ENCODE measurements around the gene SF3A1. TPM values are rescaled to one million over a fixed set of nuclear protein-coding genes. Genes with fewer than 3 reads are reported as not detected.

The SF3A1 gene
- total and polyA plus RNA-seq, 4 donors: 15.8 to 157 (median 45.1) TPM

- H3K27ac ChIP-seq (ENCODE audit: low read depth in 1 of 2, low read length in 1 of 2): peak overlapping the region in 1 of 2 donors; percentile 64
- WGBS, 2 donors: 69 to 79% methylated on average over 5 of the region's 5 CpGs
- ATAC-seq (ENCODE audit: insufficient read depth, low FRiP score) (no peak), DNase-seq (no peak)
- H3K4me3 ChIP-seq: no peak overlapping the region
- no peak for TF ChIP-seq CTCF (IDR thresholded peaks at IDR 0.05; ENCODE audit: control extremely low read depth, extremely low read depth)
- H3K27me3 ChIP-seq (ENCODE audit: control insufficient read depth in 3 of 3, insufficient read depth in 3 of 3, low read length in 2 of 3): no peaks in the 10 kb centered on the region
- H3K4me1 ChIP-seq (ENCODE audit: control insufficient read depth in 5 of 5, insufficient read depth in 5 of 5, low read length in 5 of 5): peaks cover 11 to 29% (median 14%) of the 10 kb centered on the region in 5 donors
- no peak overlapping the region for H3K9ac ChIP-seq (ENCODE audit: insufficient read depth in 1 of 2, low read length in 2 of 2)
- H3K9me3 ChIP-seq (ENCODE audit: control insufficient read depth in 4 of 4, insufficient read depth in 3 of 4, low read length in 3 of 4): no peaks in the 10 kb centered on the region
- H3K36me3 ChIP-seq (ENCODE audit: control insufficient read depth in 4 of 4, insufficient read depth in 4 of 4, low read length in 4 of 4): peaks cover 3 to 16% (median 5%) of the 10 kb centered on the region in 4 donors
Observed at GRCh38 chr22:30327864-30328345, 28.8 kb downstream of the SF3A1 start.

GRCh38 chr22:30326706-30327362 lies 29.9 kb downstream of the SF3A1 start, which contains the start of gene TBC1D10A:
Gene TBC1D10A (minus strand): TSS chr22:30326941. CDS start chr22:30326881, 60 bp downstream.
- Histone ChIP-seq H3K27ac (ENCODE audit: low read depth in 1 of 2, low read length in 1 of 2) (peak within 1 kb of the TSS; percentile 79 to 86), H3K27me3 (ENCODE audit: control insufficient read depth in 3 of 3, insufficient read depth in 3 of 3, low read length in 2 of 3) (no peaks in the 10 kb centered on the region), H3K4me3 (peak within 1 kb of the TSS; percentile 75), H3K9ac (ENCODE audit: insufficient read depth in 1 of 2, low read length in 2 of 2) (peak within 1 kb of the TSS; percentile 52 to 66), H3K4me1 (ENCODE audit: control insufficient read depth in 5 of 5, insufficient read depth in 5 of 5, low read length in 5 of 5) (peaks cover 11 to 29% (median 18%) of the 10 kb centered on the region in 5 donors), H3K36me3 (ENCODE audit: control insufficient read depth in 4 of 4, insufficient read depth in 4 of 4, low read length in 4 of 4) (peaks cover 0 to 8% (median 3%) of the 10 kb centered on the region in 4 donors), H3K9me3 (ENCODE audit: control insufficient read depth in 4 of 4, insufficient read depth in 3 of 4, low read length in 3 of 4) (no peaks in the 10 kb centered on the region)
- no peak for TF ChIP-seq CTCF (IDR thresholded peaks at IDR 0.05; ENCODE audit: control extremely low read depth, extremely low read depth)
- WGBS, 2 donors: 0 to 1% methylated on average over 56 to 69 of the region's 69 CpGs
- peak; percentile 88 to 96 (median 92) for DNase-seq
- ATAC-seq (ENCODE audit: insufficient read depth, low FRiP score): peak; percentile 96

GRCh38 chr22:30326255-30326705 lies 30.4 kb downstream of the SF3A1 start:
- Histone ChIP-seq H3K27ac (ENCODE audit: low read depth in 1 of 2, low read length in 1 of 2) (peak overlapping the region; percentile 79), H3K4me1 (ENCODE audit: control insufficient read depth in 5 of 5, insufficient read depth in 5 of 5, low read length in 5 of 5) (peaks cover 14 to 29% (median 19%) of the 10 kb centered on the region in 5 donors), H3K9me3 (ENCODE audit: control insufficient read depth in 4 of 4, insufficient read depth in 3 of 4, low read length in 3 of 4) (no peaks in the 10 kb centered on the region), H3K36me3 (ENCODE audit: control insufficient read depth in 4 of 4, insufficient read depth in 4 of 4, low read length in 4 of 4) (peaks cover 0 to 7% (median 2%) of the 10 kb centered on the region in 4 donors), H3K27me3 (ENCODE audit: control insufficient read depth in 3 of 3, insufficient read depth in 3 of 3, low read length in 2 of 3) (no peaks in the 10 kb centered on the region), H3K9ac (ENCODE audit: insufficient read depth in 1 of 2, low read length in 2 of 2) (peak overlapping the region in 1 of 2 donors; percentile 52), H3K4me3 (peak overlapping the region; percentile 75)
- no peak for TF ChIP-seq CTCF (IDR thresholded peaks at IDR 0.05; ENCODE audit: control extremely low read depth, extremely low read depth)
- 0 to 1% methylated on average over 19 to 34 of the region's 34 CpGs for WGBS, 2 donors
- no peak for DNase-seq
- ATAC-seq (ENCODE audit: insufficient read depth, low FRiP score): no peak
